ENCODE data around the gene EFNA5.

The EFNA5 gene

GRCh38 chr5:107636555-107636954, 34.2 kb downstream of the EFNA5 start:
- no peak for DNase-seq

- DNase-seq = no peak
Measured at GRCh38 chr5:107636068-107636467, 34.7 kb downstream of the EFNA5 start.

GRCh38 chr5:107634981-107635848, 35.5 kb downstream of the EFNA5 start:
- DNase-seq = no peak

GRCh38 chr5:107633171-107633901, 37.4 kb downstream of the EFNA5 start:
- no peak for DNase-seq

GRCh38 chr5:107631805-107632362, 38.9 kb downstream of the EFNA5 start:
- no peak for DNase-seq

- no peak for DNase-seq
Measured at GRCh38 chr5:107630184-107630583, 40.6 kb downstream of the EFNA5 start.

- DNase-seq = no peak
Measured at GRCh38 chr5:107624235-107624634, 46.5 kb downstream of the EFNA5 start.

GRCh38 chr5:107621089-107621488, 49.6 kb downstream of the EFNA5 start:
- DNase-seq = no peak

- DNase-seq = no peak
Measured at GRCh38 chr5:107619781-107620180, 51.0 kb downstream of the EFNA5 start.

- DNase-seq = no peak
Measured at GRCh38 chr5:107618242-107618641, 52.5 kb downstream of the EFNA5 start.

- DNase-seq = no peak
Measured at GRCh38 chr5:107617052-107617451, 53.7 kb downstream of the EFNA5 start.

GRCh38 chr5:107616213-107616612, 54.5 kb downstream of the EFNA5 start:
- no peak for DNase-seq

GRCh38 chr5:107615299-107615817, 55.4 kb downstream of the EFNA5 start:
- no peak for DNase-seq

GRCh38 chr5:107612541-107612940, 58.2 kb downstream of the EFNA5 start:
- DNase-seq = no peak

GRCh38 chr5:107610798-107611197, 59.9 kb downstream of the EFNA5 start:
- no peak for DNase-seq

- no peak for DNase-seq
Measured at GRCh38 chr5:107607671-107608345, 62.9 kb downstream of the EFNA5 start.

GRCh38 chr5:107607196-107607595, 63.5 kb downstream of the EFNA5 start:
- DNase-seq = no peak

GRCh38 chr5:107605596-107606125, 65.1 kb downstream of the EFNA5 start:
- DNase-seq = no peak

GRCh38 chr5:107604990-107605389, 65.7 kb downstream of the EFNA5 start:
- no peak for DNase-seq

- no peak for DNase-seq
Measured at GRCh38 chr5:107604146-107604910, 66.4 kb downstream of the EFNA5 start.

GRCh38 chr5:107603349-107603748, 67.4 kb downstream of the EFNA5 start:
- DNase-seq = no peak

- no peak for DNase-seq
Measured at GRCh38 chr5:107602896-107603295, 67.8 kb downstream of the EFNA5 start.

Measured in activated CD8-positive, alpha-beta memory T cell treated with anti-CD3 and anti-CD28 coated beads, Interleukin-2, amount 50 U/mL, for 48 hours (primary cell).